Bronchial epithelial cell (primary cell): ENCODE results near the gene C6orf52. TPM values are rescaled to one million over a fixed set of nuclear protein-coding genes. Genes with fewer than 3 reads are reported as not detected.

ENCODE experiments used
- DNase-seq: peaks from one replicate; pipeline ENCODE4 v3.0.0-alpha.2; 2010; ENCODE audit warnings: low read depth
- FAIRE-seq: peaks from 2 replicates; lab custom pipeline; 2011; peaks lifted over from hg19 to GRCh38; lab: Jason Lieb, UNC
- H3K27me3 ChIP-seq: 2 replicates; pipeline ENCODE4 v1.5.1; 2011; ENCODE audit warnings: low read length; ENCODE audit not compliant: control insufficient read depth, insufficient read depth
- H3K36me3 ChIP-seq: 2 replicates; pipeline ENCODE4 v1.5.1; 2011; ENCODE audit warnings: low read length; ENCODE audit not compliant: control insufficient read depth, insufficient read depth
- H3K4me3 ChIP-seq: 2 replicates; pipeline ENCODE4 v1.5.1; 2011; ENCODE audit warnings: mild to moderate bottlenecking, low read depth, low read length, control low read depth
- CTCF ChIP-seq: IDR thresholded peaks from 2 replicates; pipeline ENCODE4 v1.5.1; 2011; ENCODE audit warnings: mild to moderate bottlenecking, moderate library complexity, low read length, control low read depth, inconsistent platforms; ENCODE audit not compliant: insufficient read depth, severe bottlenecking
- total RNA-seq: library from RNA; depleted of rRNA; stranded (reverse); fragments of >200 nt; gene quantifications from 2 replicates; pipeline ENCODE4 v1.2.1, GENCODE V29; 2014

Gene C6orf52
- total RNA-seq, 1 donor from 2014 or later = 2.1 TPM

- FAIRE-seq (no peak), DNase-seq (peak; percentile 59)
- H3K4me3 ChIP-seq = no peak overlapping the region
- peaks cover 4% of the 10 kb centered on the region for H3K36me3 ChIP-seq
- TF ChIP-seq CTCF = no peak
- H3K27me3 ChIP-seq = no peaks in the 10 kb centered on the region
Measured at GRCh38 chr6:10733863-10734262, 39.4 kb upstream of the C6orf52 start.

- DNase-seq = no peak
- H3K36me3 ChIP-seq = peaks cover 5% of the 10 kb centered on the region
Measured at GRCh38 chr6:10733151-10733715, 38.8 kb upstream of the C6orf52 start.

GRCh38 chr6:10730254-10730653 lies 35.8 kb upstream of the C6orf52 start:
- no peak for TF ChIP-seq CTCF
- FAIRE-seq (no peak), DNase-seq (no peak)
- Histone ChIP-seq H3K36me3 (peaks cover 15% of the 10 kb centered on the region), H3K4me3 (no peak overlapping the region), H3K27me3 (no peaks in the 10 kb centered on the region)

More at GRCh38 chr6:10733151-10733715, 38.8 kb upstream of the C6orf52 start:
- no peak for FAIRE-seq
- Histone ChIP-seq H3K4me3 (no peak overlapping the region), H3K27me3 (no peaks in the 10 kb centered on the region)
- no peak for TF ChIP-seq CTCF

GRCh38 chr6:10725716-10726115 lies 31.3 kb upstream of the C6orf52 start:
- FAIRE-seq (no peak), DNase-seq (no peak)
- H3K4me3 ChIP-seq = no peak overlapping the region
- no peaks in the 10 kb centered on the region for H3K27me3 ChIP-seq
- TF ChIP-seq CTCF = no peak
- peaks cover 19% of the 10 kb centered on the region for H3K36me3 ChIP-seq

GRCh38 chr6:10725044-10725443 lies 30.6 kb upstream of the C6orf52 start:
- Histone ChIP-seq H3K27me3 (no peaks in the 10 kb centered on the region), H3K4me3 (no peak overlapping the region), H3K36me3 (peaks cover 17% of the 10 kb centered on the region)
- no peak for FAIRE-seq
- no peak for TF ChIP-seq CTCF
- DNase-seq = no peak

- no peak for TF ChIP-seq CTCF
- no peak for FAIRE-seq
Measured at GRCh38 chr6:10723567-10723881, 29.1 kb upstream of the C6orf52 start.

More at GRCh38 chr6:10723567-10723881, 29.1 kb upstream of the C6orf52 start:
- H3K36me3 ChIP-seq = peaks cover 17% of the 10 kb centered on the region
- no peaks in the 10 kb centered on the region for H3K27me3 ChIP-seq
- peak overlapping the region; percentile 71 for H3K4me3 ChIP-seq
- no peak for DNase-seq
